Activated CD4-positive, alpha-beta T cell treated with anti-CD3 and anti-CD28 coated beads, Interleukin-2, amount 50 U/mL, for 4 hours (primary cell): ENCODE results near the gene WDR82.
"Not testable (repeated sequence)": the region's sequence is repeated elsewhere in the genome, so short reads cannot be mapped to it uniquely, and the experiment has no call there.

Experiments used
- DNase-seq, 2 experiments: peaks; one replicate each; pipeline ENCODE4 v3.0.0-alpha.2; 2020

The WDR82 gene

GRCh38 chr3:52288674-52289073 lies 10.2 kb upstream of the WDR82 start:
- DNase-seq = no peak

DNA sequence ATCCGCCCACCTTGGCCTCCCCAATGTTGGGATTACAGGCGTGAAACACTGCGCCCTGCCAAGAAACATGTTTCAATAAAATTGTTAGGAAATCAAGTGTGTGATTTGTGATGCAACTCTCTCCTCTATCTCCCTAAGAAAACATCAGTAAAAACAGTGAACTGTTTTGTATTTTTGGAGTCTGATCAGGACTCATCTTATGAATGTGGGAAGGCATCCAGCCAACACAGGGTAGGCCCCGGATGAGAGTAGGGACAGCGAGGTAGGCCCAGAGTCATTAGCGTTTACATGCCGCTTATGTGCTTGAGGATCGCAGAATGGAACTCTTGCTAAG lies 8.3 kb upstream of the WDR82 start:
- DNase-seq = no peak

DNA sequence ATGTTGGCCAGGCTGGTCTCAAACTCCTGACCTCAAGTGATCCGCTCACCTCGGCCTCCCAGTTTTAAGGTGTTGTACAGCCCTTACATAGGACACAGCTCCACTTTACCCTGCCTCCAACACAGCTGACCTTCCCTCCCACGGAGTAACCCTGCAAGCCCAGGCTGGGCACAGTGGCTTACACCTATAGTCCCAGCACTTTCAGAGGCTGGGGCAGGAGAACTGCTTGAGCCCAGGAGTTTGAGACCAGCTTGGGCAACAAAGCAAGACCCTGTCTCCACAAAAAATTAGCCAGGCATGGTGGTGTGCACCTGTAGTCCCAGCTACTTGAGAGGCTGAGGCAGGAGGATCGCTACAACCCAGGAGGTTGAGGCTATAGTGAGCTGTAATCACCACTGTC lies 5.6 kb upstream of the WDR82 start:
- DNase-seq = not testable (repeated sequence)

GRCh38 chr3:52283306-52283705 lies 4.9 kb upstream of the WDR82 start:
- no peak for DNase-seq

GRCh38 chr3:52281981-52282801 lies 3.7 kb upstream of the WDR82 start:
- DNase-seq = peak in 1 of 2 experiments; percentile 18

- no peak for DNase-seq
Measured at GRCh38 chr3:52280050-52280461, 1.6 kb upstream of the WDR82 start.

DNA sequence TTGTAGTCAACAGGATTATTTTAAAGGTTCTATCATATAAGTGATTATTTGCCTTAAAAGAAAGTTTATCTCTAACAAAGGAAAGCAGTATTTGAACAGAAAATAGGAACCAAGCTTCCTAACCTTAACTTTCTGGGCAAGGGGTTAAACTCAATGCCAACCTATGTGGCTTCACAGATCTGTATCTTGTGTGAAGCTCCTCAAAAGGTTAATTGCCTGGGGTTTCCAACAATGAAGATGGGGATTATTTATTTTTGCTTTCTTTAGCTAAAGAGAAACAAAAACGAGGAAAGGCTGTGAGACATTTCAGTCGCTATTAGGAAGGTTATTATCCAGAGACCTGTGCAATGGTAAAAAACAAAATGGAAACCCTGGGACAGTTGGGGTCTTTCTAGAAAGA lies 1.1 kb upstream of the WDR82 start:
- DNase-seq = no peak

- DNase-seq = peak; percentile 42 to 48
Measured at GRCh38 chr3:52277972-52278509, 408 bp downstream of the WDR82 start.

GRCh38 chr3:52277071-52277964 lies 1.1 kb downstream of the WDR82 start:
- peak; percentile 67 to 73 for DNase-seq

DNA sequence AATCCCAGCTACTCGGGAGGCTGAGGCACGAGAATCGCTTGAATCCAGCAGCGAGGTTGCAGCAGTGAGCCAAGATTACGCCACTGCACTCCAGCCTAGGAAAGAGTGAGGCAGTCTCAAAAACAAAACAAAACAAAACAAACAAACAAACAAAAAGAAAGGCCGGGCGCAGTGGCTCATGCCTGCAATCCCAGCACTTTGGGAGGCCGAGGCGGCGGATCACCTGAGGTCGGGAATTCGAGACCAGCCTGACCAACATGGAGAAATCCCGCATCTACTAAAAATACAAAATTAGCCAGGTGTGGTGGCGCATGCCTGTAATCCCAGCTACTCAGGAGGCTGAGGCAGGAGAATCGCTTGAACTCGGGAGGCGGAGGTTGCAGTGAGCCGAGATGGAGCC lies 3.7 kb downstream of the WDR82 start:
- not testable (repeated sequence) for DNase-seq

- DNase-seq = no peak
Measured at GRCh38 chr3:52272831-52273230, 5.6 kb downstream of the WDR82 start.

DNA sequence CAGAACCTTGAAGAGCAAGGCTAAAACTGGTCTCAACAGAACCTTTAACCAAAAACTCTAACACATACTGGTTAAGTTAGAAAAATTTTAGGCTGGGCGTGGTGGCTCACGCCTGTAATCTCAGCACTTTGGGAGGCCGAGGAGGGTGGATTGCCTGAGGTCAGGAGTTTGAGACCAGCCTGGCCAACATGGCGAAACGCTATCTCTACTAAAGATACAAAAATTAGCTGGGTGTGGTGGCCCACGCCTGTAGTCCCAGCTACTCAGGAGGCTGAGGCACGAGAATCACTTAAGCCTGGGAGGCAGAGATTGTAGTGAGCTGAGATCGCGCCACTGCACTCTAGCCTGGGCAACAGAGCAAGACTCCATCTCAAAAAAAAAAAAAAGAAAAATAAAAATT lies 6.3 kb downstream of the WDR82 start:
- not testable (repeated sequence) for DNase-seq

DNA sequence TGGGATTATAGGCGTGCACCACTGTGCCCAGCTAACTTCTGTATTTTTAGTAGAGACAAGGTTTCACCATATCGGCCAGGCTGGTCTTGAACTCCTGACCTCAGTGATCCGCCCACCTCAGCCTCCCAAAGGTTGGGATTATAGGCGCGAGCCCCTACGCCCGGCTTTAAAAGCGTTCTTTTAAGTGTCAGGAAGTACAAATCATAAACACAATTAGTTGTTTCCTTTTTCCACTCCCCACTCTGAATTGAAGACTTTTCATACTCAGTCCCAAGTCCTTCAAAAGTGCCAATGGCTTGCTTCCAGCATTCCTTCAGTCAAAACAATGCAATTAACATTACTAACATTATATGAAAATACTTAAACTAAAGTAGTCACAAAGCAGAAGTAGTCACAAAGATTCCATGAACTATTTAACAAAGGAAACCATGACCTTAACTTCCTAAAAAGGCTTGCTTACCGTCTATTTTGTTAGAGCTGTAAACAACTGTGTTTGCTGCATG lies 8.1 kb downstream of the WDR82 start:
- DNase-seq = no peak

GRCh38 chr3:52269776-52270175 lies 8.7 kb downstream of the WDR82 start:
- no peak for DNase-seq

- DNase-seq = peak; percentile 69 to 71
Measured at GRCh38 chr3:52268036-52268435, 10.4 kb downstream of the WDR82 start.

DNA sequence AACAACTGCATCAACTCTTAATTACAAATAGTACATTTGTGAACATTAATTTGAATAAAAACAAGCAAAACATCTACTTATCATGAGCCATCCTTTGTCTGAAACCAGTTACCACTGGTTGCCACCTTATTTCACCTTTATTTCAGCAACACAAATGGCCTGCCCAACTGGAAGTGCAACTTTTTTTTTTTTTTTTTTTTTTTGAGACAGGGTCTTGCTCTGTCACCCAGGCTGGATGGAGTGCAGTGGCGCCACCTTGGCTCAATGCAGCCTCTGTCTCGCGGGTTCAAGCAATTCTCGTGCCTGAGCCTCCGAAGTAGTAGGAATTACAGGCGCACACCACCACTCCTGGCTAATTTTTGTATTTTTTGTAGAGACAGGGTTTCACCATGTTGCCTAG lies 13.1 kb downstream of the WDR82 start:
- DNase-seq = no peak

DNA sequence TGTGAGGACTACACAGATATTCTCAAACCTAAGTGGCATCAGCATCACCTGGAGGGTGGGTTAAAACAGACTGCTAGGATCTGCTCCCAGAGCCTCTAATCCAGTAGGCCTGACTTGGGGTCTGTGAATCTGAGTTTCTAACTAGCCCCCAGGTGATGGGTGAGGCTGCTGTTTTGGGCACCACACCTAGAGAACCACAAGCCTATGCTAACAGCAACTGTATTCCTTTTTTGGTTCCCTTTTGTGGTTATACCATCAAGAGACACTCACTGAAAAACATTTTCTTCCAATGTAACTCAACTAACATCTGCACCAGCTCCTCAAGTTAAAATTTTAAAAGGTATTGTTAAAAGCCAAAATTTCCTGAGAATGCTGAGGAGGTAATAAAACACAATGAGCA lies 16.0 kb downstream of the WDR82 start:
- DNase-seq = no peak

- no peak for DNase-seq
Measured at GRCh38 chr3:52259448-52259847, 19.0 kb downstream of the WDR82 start.

DNA sequence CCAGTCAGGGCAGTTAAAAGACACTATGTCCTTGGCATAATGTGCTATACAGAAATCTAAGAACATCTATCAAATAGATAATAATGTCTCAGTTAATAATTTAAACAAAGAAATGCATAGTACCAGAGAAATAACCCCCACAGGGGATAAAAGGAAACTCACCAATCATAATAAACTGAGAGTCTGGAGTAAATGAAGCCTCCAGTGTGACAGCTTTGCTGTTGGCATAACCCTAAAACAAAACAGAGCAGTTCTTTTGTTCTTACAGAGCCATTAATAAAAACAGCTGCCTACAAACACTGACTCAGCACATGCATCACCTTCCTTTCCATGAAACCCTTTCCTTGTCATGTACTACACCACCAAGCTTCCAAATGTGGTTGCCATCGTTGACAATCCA lies 19.4 kb downstream of the WDR82 start:
- no peak for DNase-seq

- no peak for DNase-seq
Measured at GRCh38 chr3:52257911-52258310, 20.5 kb downstream of the WDR82 start.

GRCh38 chr3:52256622-52257021 lies 21.8 kb downstream of the WDR82 start:
- no peak for DNase-seq

- DNase-seq = no peak
Measured at GRCh38 chr3:52256159-52256558, 22.3 kb downstream of the WDR82 start.

DNA sequence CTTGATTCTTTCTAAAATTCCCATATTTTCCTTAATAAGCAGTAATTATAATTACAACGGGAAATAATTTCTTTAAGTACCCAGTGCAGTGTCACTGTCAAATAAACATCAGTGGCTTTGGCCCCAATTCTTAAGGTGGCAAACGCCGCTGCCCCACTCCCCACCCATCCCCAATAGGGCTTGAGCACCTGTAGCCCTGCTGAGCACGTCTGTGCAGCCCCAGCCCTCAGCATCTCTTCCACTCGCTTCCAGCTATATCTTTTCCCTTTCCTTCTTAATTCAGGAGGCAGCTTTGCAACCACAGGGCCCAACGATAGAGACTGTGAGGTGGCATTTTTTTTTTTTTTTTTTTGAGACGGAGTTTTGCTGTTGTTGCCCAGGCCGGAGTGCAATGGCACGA lies 23.8 kb downstream of the WDR82 start:
- no peak for DNase-seq
